Measurements from ENCODE around the gene MKS1. TPM values are rescaled to one million over a fixed set of nuclear protein-coding genes. Genes with fewer than 3 reads are reported as not detected.

MKS1 gene
- total and polyA plus RNA-seq, 2 experiments from 2014 or later, result 14.0 to 17.4 TPM

DNA sequence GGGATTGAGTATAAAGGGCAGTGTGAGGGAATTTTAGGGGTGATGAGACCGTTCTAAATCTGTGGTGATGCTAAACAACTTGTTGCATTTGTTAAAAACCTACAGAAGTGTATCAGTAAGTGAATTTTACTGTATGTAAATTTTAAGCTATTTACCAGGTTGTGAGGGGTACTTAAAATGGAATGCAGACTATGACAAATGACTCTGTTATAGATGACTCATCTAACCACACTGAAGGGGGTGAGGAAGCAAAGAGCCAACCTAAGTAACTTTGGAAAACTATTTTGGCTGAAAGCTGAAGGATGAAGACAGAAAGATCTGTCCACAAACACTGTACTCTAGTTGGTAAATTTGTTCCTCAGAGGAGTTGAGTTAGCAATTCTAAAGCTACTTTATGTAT, 5.3 kb upstream of the MKS1 start:
- Mint-ChIP-seq H3K27ac (no peak overlapping the region), H3K27me3 (ENCODE audit: insufficient read depth, low read depth, poor library complexity) (peaks cover 2% of the 10 kb centered on the region), H3K9me3 (peaks cover 4% of the 10 kb centered on the region; the same call in 2 of the 3 replicates), H3K4me1 (peaks cover 11% of the 10 kb centered on the region), H3K36me3 (ENCODE audit: low read depth) (no peaks in the 10 kb centered on the region), H3K4me3 (no peak overlapping the region)
- Histone ChIP-seq H3K4me3 (no peak overlapping the region), H3K4me1 (ENCODE audit: insufficient read depth) (peaks cover 10% of the 10 kb centered on the region), H3K4me2 (no peak overlapping the region), H2AFZ (no peak overlapping the region), H3K36me3 (ENCODE audit: insufficient read depth) (no peaks in the 10 kb centered on the region), H3K27ac (ENCODE audit: low read depth) (no peak overlapping the region), H4K20me1 (replicated peaks; ENCODE audit: insufficient read depth) (no peaks in the 10 kb centered on the region), H3F3A (replicated peaks; ENCODE audit: low read depth) (no peaks in the 10 kb centered on the region), H3K79me2 (replicated peaks; ENCODE audit: insufficient read depth) (no peaks in the 10 kb centered on the region), H3K27me3 (ENCODE audit: insufficient read depth) (peaks cover 4% of the 10 kb centered on the region; the same call in 1 of the 2 replicates), H3K9me2 (ENCODE audit: insufficient read depth) (0 out of 2 replicates have a peak, but pooled peaks cover 6% of the 10 kb centered on the region)
- TF ChIP-seq, protein P1, sequence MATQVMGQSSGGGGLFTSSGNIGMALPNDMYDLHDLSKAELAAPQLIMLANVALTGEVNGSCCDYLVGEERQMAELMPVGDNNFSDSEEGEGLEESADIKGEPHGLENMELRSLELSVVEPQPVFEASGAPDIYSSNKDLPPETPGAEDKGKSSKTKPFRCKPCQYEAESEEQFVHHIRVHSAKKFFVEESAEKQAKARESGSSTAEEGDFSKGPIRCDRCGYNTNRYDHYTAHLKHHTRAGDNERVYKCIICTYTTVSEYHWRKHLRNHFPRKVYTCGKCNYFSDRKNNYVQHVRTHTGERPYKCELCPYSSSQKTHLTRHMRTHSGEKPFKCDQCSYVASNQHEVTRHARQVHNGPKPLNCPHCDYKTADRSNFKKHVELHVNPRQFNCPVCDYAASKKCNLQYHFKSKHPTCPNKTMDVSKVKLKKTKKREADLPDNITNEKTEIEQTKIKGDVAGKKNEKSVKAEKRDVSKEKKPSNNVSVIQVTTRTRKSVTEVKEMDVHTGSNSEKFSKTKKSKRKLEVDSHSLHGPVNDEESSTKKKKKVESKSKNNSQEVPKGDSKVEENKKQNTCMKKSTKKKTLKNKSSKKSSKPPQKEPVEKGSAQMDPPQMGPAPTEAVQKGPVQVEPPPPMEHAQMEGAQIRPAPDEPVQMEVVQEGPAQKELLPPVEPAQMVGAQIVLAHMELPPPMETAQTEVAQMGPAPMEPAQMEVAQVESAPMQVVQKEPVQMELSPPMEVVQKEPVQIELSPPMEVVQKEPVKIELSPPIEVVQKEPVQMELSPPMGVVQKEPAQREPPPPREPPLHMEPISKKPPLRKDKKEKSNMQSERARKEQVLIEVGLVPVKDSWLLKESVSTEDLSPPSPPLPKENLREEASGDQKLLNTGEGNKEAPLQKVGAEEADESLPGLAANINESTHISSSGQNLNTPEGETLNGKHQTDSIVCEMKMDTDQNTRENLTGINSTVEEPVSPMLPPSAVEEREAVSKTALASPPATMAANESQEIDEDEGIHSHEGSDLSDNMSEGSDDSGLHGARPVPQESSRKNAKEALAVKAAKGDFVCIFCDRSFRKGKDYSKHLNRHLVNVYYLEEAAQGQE (IDR thresholded peaks at IDR 0.05; ENCODE audit: unreplicated experiment), result no peak
- TF ChIP-seq EZH2phosphoT487 (IDR thresholded peaks at IDR 0.05; ENCODE audit: unreplicated experiment), result no peak
- no peak for TF ChIP-seq POLR2AphosphoS5 (IDR thresholded peaks at IDR 0.05; ENCODE audit: low read depth)
- TF ChIP-seq STAT1 (IDR thresholded peaks at IDR 0.05; ENCODE audit: unreplicated experiment), result no peak
- TF ChIP-seq ZNF114 (CRISPR knock-in tag; IDR thresholded peaks at IDR 0.05), result no peak
- TF ChIP-seq, protein P2, sequence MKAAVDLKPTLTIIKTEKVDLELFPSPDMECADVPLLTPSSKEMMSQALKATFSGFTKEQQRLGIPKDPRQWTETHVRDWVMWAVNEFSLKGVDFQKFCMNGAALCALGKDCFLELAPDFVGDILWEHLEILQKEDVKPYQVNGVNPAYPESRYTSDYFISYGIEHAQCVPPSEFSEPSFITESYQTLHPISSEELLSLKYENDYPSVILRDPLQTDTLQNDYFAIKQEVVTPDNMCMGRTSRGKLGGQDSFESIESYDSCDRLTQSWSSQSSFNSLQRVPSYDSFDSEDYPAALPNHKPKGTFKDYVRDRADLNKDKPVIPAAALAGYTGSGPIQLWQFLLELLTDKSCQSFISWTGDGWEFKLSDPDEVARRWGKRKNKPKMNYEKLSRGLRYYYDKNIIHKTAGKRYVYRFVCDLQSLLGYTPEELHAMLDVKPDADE (IDR thresholded peaks at IDR 0.05), result no peak
- no peak for TF ChIP-seq NANOG (IDR thresholded peaks at IDR 0.05; ENCODE audit: borderline replicate concordance)
- no peak for TF ChIP-seq EZH2 (IDR thresholded peaks at IDR 0.05; ENCODE audit: low read depth, unreplicated experiment)
- TF ChIP-seq, protein P3, sequence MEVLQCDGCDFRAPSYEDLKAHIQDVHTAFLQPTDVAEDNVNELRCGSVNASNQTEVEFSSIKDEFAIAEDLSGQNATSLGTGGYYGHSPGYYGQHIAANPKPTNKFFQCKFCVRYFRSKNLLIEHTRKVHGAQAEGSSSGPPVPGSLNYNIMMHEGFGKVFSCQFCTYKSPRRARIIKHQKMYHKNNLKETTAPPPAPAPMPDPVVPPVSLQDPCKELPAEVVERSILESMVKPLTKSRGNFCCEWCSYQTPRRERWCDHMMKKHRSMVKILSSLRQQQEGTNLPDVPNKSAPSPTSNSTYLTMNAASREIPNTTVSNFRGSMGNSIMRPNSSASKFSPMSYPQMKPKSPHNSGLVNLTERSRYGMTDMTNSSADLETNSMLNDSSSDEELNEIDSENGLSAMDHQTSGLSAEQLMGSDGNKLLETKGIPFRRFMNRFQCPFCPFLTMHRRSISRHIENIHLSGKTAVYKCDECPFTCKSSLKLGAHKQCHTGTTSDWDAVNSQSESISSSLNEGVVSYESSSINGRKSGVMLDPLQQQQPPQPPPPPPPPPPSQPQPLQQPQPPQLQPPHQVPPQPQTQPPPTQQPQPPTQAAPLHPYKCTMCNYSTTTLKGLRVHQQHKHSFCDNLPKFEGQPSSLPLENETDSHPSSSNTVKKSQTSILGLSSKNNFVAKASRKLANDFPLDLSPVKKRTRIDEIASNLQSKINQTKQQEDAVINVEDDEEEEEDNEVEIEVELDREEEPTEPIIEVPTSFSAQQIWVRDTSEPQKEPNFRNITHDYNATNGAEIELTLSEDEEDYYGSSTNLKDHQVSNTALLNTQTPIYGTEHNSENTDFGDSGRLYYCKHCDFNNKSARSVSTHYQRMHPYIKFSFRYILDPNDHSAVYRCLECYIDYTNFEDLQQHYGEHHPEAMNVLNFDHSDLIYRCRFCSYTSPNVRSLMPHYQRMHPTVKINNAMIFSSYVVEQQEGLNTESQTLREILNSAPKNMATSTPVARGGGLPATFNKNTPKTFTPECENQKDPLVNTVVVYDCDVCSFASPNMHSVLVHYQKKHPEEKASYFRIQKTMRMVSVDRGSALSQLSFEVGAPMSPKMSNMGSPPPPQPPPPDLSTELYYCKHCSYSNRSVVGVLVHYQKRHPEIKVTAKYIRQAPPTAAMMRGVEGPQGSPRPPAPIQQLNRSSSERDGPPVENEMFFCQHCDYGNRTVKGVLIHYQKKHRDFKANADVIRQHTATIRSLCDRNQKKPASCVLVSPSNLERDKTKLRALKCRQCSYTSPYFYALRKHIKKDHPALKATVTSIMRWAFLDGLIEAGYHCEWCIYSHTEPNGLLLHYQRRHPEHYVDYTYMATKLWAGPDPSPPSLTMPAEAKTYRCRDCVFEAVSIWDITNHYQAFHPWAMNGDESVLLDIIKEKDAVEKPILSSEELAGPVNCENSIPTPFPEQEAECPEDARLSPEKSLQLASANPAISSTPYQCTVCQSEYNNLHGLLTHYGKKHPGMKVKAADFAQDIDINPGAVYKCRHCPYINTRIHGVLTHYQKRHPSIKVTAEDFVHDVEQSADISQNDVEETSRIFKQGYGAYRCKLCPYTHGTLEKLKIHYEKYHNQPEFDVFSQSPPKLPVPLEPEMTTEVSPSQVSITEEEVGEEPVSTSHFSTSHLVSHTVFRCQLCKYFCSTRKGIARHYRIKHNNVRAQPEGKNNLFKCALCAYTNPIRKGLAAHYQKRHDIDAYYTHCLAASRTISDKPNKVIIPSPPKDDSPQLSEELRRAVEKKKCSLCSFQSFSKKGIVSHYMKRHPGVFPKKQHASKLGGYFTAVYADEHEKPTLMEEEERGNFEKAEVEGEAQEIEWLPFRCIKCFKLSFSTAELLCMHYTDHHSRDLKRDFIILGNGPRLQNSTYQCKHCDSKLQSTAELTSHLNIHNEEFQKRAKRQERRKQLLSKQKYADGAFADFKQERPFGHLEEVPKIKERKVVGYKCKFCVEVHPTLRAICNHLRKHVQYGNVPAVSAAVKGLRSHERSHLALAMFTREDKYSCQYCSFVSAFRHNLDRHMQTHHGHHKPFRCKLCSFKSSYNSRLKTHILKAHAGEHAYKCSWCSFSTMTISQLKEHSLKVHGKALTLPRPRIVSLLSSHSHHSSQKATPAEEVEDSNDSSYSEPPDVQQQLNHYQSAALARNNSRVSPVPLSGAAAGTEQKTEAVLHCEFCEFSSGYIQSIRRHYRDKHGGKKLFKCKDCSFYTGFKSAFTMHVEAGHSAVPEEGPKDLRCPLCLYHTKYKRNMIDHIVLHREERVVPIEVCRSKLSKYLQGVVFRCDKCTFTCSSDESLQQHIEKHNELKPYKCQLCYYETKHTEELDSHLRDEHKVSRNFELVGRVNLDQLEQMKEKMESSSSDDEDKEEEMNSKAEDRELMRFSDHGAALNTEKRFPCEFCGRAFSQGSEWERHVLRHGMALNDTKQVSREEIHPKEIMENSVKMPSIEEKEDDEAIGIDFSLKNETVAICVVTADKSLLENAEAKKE (CRISPR knock-in tag; IDR thresholded peaks at IDR 0.05), result no peak
- TF ChIP-seq ZNF331 (CRISPR knock-in tag; IDR thresholded peaks at IDR 0.05; ENCODE audit: low read depth), result no peak
- TF ChIP-seq JUNB (IDR thresholded peaks at IDR 0.05; ENCODE audit: unreplicated experiment), result no peak
- TF ChIP-seq CREB1 (CRISPR knock-in tag; IDR thresholded peaks at IDR 0.05; ENCODE audit: low read depth), result no peak
- TF ChIP-seq, protein P4, sequence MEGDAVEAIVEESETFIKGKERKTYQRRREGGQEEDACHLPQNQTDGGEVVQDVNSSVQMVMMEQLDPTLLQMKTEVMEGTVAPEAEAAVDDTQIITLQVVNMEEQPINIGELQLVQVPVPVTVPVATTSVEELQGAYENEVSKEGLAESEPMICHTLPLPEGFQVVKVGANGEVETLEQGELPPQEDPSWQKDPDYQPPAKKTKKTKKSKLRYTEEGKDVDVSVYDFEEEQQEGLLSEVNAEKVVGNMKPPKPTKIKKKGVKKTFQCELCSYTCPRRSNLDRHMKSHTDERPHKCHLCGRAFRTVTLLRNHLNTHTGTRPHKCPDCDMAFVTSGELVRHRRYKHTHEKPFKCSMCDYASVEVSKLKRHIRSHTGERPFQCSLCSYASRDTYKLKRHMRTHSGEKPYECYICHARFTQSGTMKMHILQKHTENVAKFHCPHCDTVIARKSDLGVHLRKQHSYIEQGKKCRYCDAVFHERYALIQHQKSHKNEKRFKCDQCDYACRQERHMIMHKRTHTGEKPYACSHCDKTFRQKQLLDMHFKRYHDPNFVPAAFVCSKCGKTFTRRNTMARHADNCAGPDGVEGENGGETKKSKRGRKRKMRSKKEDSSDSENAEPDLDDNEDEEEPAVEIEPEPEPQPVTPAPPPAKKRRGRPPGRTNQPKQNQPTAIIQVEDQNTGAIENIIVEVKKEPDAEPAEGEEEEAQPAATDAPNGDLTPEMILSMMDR (conservative IDR thresholded peaks at IDR 0.05; ENCODE audit: low read depth in 2 of 2), result no peak
- DNase-seq (ENCODE audit: low spot score) (no peak), ATAC-seq (no peak)

Measured in GM23338 (cell line).